H1 (cell line): Measurements from ENCODE around the gene EPHA4. TPM values are rescaled to one million over a fixed set of nuclear protein-coding genes. Genes with fewer than 3 reads are reported as not detected.

Experiments
- CTCF ChIA-PET: fragments of 300-600 bp; sonication (Branson Sonifier 250); formaldehyde crosslinking; loops from one replicate; lab custom pipeline; 2021; ENCODE audit not compliant: partially characterized antibody; lab: Charles Lee
- POLR2A ChIA-PET: fragments of 300-600 bp; sonication (Branson Sonifier 250); formaldehyde crosslinking; loops from one replicate; lab custom pipeline; 2021; ENCODE audit warnings: inconsistent platforms; ENCODE audit not compliant: partially characterized antibody; lab: Charles Lee
- DNase-seq, 2 experiments: peaks; one replicate each; pipeline versions ENCODE4 v3.0.0 to v3.0.0-alpha.2; 2010 to 2022; ENCODE audit warnings: low spot score in 2 of 2, low read depth in 1 of 2, mixed read lengths in 1 of 2
- FAIRE-seq: peaks from 2 replicates; lab custom pipeline; 2011; peaks lifted over from hg19 to GRCh38; lab: Jason Lieb, UNC
- H2AFZ ChIP-seq: 2 replicates; pipeline ENCODE4 v1.8.1; 2012; ENCODE audit warnings: low read length, inconsistent platforms
- H2AK5ac ChIP-seq: 2 replicates; pipeline ENCODE4 v1.6.1; 2013; ENCODE audit warnings: low read depth, low read length
- H2BK120ac ChIP-seq: replicated peaks from 2 replicates; pipeline ENCODE3; 2013; ENCODE audit warnings: low read depth, low read length, inconsistent platforms
- H2BK12ac ChIP-seq: 2 replicates; pipeline ENCODE4 v1.6.1; 2013; ENCODE audit warnings: low read depth, low read length
- H2BK15ac ChIP-seq: 2 replicates; pipeline ENCODE4 v1.6.1; 2013; ENCODE audit warnings: low read length
- H2BK20ac ChIP-seq: 2 replicates; pipeline ENCODE4 v1.6.1; 2013; ENCODE audit warnings: low read length
- H2BK5ac ChIP-seq: 2 replicates; pipeline ENCODE4 v1.6.1; 2013; ENCODE audit warnings: low read depth, low read length
- H3K14ac ChIP-seq: 2 replicates; pipeline ENCODE4 v1.6.1; 2013; ENCODE audit warnings: inconsistent platforms; ENCODE audit not compliant: insufficient read length
- H3K18ac ChIP-seq: 2 replicates; pipeline ENCODE4 v1.6.1; 2013; ENCODE audit warnings: low read length; ENCODE audit errors: extremely low read depth
- H3K23ac ChIP-seq: 2 replicates; pipeline ENCODE4 v1.6.1; 2013; ENCODE audit warnings: inconsistent platforms; ENCODE audit not compliant: insufficient read length
- H3K23me2 ChIP-seq: 2 replicates; pipeline ENCODE4 v1.6.1; 2013; ENCODE audit warnings: low read depth, low read length
- H3K27ac ChIP-seq: 2 replicates; pipeline ENCODE4 v1.6.1; 2011; ENCODE audit warnings: low read depth, low read length, inconsistent platforms
- H3K27me3 ChIP-seq, 4 experiments: replicated peaks in 1 of 4; 1 replicate in 1 of 4; 2 replicates in 3 of 4; pipeline versions ENCODE4 v1.6.1 to v1.8.1; 2011 to 2013; ENCODE audit warnings: low read length in 3 of 4, mild to moderate bottlenecking in 3 of 4, inconsistent platforms in 2 of 4, mixed read lengths in 2 of 4, moderate library complexity in 1 of 4; ENCODE audit not compliant: control insufficient read depth in 3 of 4, insufficient read depth in 3 of 4; ENCODE audit errors: extremely low read depth in 1 of 4
- H3K36me3 ChIP-seq, 4 experiments: 2 replicates each; pipeline versions ENCODE4 v1.6.1 to v1.8.1; 2011 to 2013; ENCODE audit warnings: mild to moderate bottlenecking in 4 of 4, low read length in 3 of 4, moderate library complexity in 2 of 4, control low read depth in 1 of 4, inconsistent platforms in 1 of 4; ENCODE audit not compliant: insufficient read depth in 4 of 4, control insufficient read depth in 2 of 4
- H3K4ac ChIP-seq: replicated peaks from 2 replicates; pipeline ENCODE3; 2013; ENCODE audit warnings: low read length, low read depth, mixed read lengths, inconsistent platforms; ENCODE audit not compliant: insufficient read length
- H3K4me1 ChIP-seq, 4 experiments: replicated peaks in 1 of 4; 1 replicate in 1 of 4; 2 replicates in 3 of 4; pipeline versions ENCODE4 v1.6.1 to v1.8.1; 2011 to 2013; ENCODE audit warnings: low read length in 3 of 4, inconsistent platforms in 2 of 4, mixed read lengths in 1 of 4; ENCODE audit not compliant: insufficient read depth in 4 of 4, control insufficient read depth in 3 of 4
- H3K4me2 ChIP-seq, 2 experiments: 2 replicates each; pipeline versions ENCODE4 v1.6.1 to v1.8.1; 2011 to 2013; ENCODE audit warnings: low read depth in 2 of 2, low read length in 2 of 2, control low read depth in 1 of 2, inconsistent platforms in 1 of 2, mild to moderate bottlenecking in 1 of 2; ENCODE audit not compliant: insufficient read depth in 1 of 2
- H3K4me3 ChIP-seq, 4 experiments: fragments of 200-600, 300-600 bp in 1 of 4; sonication (generic), shearing (Covaris generic), sonication (Bioruptor Twin) in 1 of 4; 2 replicates each; pipeline versions ENCODE4 v1.5.1 to v1.8.1; 2011 to 2016; ENCODE audit warnings: low read length in 4 of 4, low read depth in 3 of 4, control low read depth in 2 of 4, inconsistent platforms in 2 of 4, mild to moderate bottlenecking in 2 of 4, mixed read lengths in 1 of 4, moderate library complexity in 1 of 4; ENCODE audit not compliant: insufficient read depth in 2 of 4; ENCODE audit errors: extremely low read depth in 1 of 4
- H3K56ac ChIP-seq: replicated peaks from 2 replicates; pipeline ENCODE3; 2013; ENCODE audit warnings: low read depth, mild to moderate bottlenecking, mixed read lengths, low read length, inconsistent platforms; ENCODE audit not compliant: insufficient read length
- H3K79me1 ChIP-seq: 2 replicates; pipeline ENCODE4 v1.6.1; 2013; ENCODE audit warnings: low read depth, low read length, control low read depth
- H3K79me2 ChIP-seq, 2 experiments: 2 replicates each; pipeline versions ENCODE4 v1.6.1 to v1.8.1; 2012 to 2013; ENCODE audit warnings: low read length in 2 of 2, mild to moderate bottlenecking in 2 of 2, inconsistent platforms in 1 of 2; ENCODE audit not compliant: insufficient read depth in 2 of 2, control insufficient read depth in 1 of 2
- H3K9ac ChIP-seq, 4 experiments: replicated peaks in 1 of 4; 1 replicate in 1 of 4; 2 replicates in 3 of 4; pipeline versions ENCODE4 v1.6.1 to v1.8.1; 2011 to 2013; ENCODE audit warnings: low read depth in 3 of 4, low read length in 3 of 4, control low read depth in 2 of 4, mild to moderate bottlenecking in 2 of 4, moderate library complexity in 2 of 4, inconsistent platforms in 1 of 4; ENCODE audit errors: extremely low read depth in 1 of 4
- H3K9me3 ChIP-seq, 2 experiments: 2 replicates each; pipeline versions ENCODE4 v1.6.1 to v1.8.1; 2012 to 2013; ENCODE audit warnings: mild to moderate bottlenecking in 2 of 2, moderate library complexity in 2 of 2, control low read depth in 1 of 2, inconsistent platforms in 1 of 2, low read depth in 1 of 2, low read length in 1 of 2, mixed read lengths in 1 of 2; ENCODE audit not compliant: insufficient read depth in 2 of 2
- H4K20me1 ChIP-seq, 2 experiments: replicated peaks in 1 of 2; 2 replicates each; pipeline versions ENCODE3 to v1.8.1; 2011 to 2013; ENCODE audit warnings: inconsistent platforms in 2 of 2, low read length in 2 of 2, mild to moderate bottlenecking in 1 of 2; ENCODE audit not compliant: insufficient read depth in 2 of 2, control insufficient read depth in 1 of 2
- H4K5ac ChIP-seq: 2 replicates; pipeline ENCODE4 v1.6.1; 2013; ENCODE audit warnings: low read length, low read depth, mixed read lengths, inconsistent platforms; ENCODE audit not compliant: insufficient read length
- H4K8ac ChIP-seq: 2 replicates; pipeline ENCODE4 v1.8.0; 2013; ENCODE audit warnings: mild to moderate bottlenecking, moderate library complexity, low read length, inconsistent platforms; ENCODE audit not compliant: insufficient read depth; ENCODE audit errors: extremely low read depth
- H4K91ac ChIP-seq: replicated peaks from 2 replicates; pipeline ENCODE3; 2013; ENCODE audit warnings: low read length, mixed read lengths, inconsistent platforms; ENCODE audit not compliant: insufficient read length
- BRCA1 ChIP-seq: IDR thresholded peaks from 2 replicates; pipeline ENCODE4 v1.6.1; 2012; ENCODE audit warnings: low read depth, low read length, improper control_type of control experiment
- JUND ChIP-seq: IDR thresholded peaks from 2 replicates; pipeline ENCODE4 v1.6.1; 2011; ENCODE audit warnings: mild to moderate bottlenecking, improper control_type of control experiment, low read length
- WGBS, 2 experiments: shearing (Covaris generic) in 1 of 2; methylation state at CpG; one replicate each; pipeline versions ENCODE4 v1.1.6 to v1.1.7; 2013 to 2015; ENCODE audit warnings: low lambda C conversion rate in 2 of 2, mixed read lengths in 2 of 2, inconsistent platforms in 1 of 2, low coverage in 1 of 2, missing lambda C conversion rate in 1 of 2; ENCODE audit not compliant: insufficient replicate concordance in 2 of 2, insufficient coverage in 1 of 2, insufficient read length in 1 of 2; ENCODE audit errors: extremely low coverage in 1 of 2, missing lambda C conversion rate in 1 of 2; 5-methylcytosine and 5-hydroxymethylcytosine counted together
- polyA plus RNA-seq, 7 experiments: library from polyadenylated mRNA; depleted of rRNA in 3 of 7; stranded (reverse) in 5 of 7; unstranded in 2 of 7; fragments of >200 nt in 5 of 7; fragments of 200-250 nt in 2 of 7; gene quantifications; 1 replicate in 5 of 7; 2 replicates in 1 of 7; 4 replicates in 1 of 7; pipeline versions ENCODE4 v1.2.1 to v1.2.3, GENCODE V29; 2011 to 2013; ENCODE audit warnings: missing spikeins in 2 of 7, mixed read lengths in 2 of 7
- total RNA-seq: library from RNA; stranded (reverse); fragmentation: NEBNext Ultra II Directional; extraction: Animal tissue kit (Norgen Biotek cat#: 25700); gene quantifications from 2 replicates; pipeline ENCODE4 v1.2.1, GENCODE V29; 2021

EPHA4 gene
- total and polyA plus RNA-seq, 2 of the 8 experiments (the other 6 are each of a cell fraction or from before 2014, with no cell fraction given) = 4.3 to 5.7 TPM

DNA sequence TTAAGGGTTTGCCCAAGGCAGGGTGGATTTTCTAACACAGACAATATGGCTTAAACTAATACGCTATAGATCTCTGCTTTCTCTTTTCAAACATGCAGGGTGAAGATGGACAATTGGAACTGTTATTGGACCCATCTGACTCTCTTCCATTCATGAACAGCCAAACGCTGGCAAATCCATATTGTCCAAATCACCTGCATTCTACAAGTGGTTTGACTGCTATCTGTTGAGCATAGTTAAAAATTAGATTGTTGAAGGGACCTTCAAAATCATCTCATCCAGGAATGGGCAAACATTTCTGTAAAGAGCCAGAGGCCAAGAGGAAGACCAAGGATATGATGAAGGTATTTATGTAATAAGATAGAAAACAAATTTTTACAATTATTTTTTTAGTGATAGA lies 65.6 kb downstream of the EPHA4 start:
- ChIA-PET CTCF (no interaction called here), POLR2A (no interaction called here)
- Histone ChIP-seq H2AFZ (no peak overlapping the region), H2BK12ac (no peak overlapping the region), H2BK5ac (no peak overlapping the region), H3K4me1 (no peaks in the 10 kb centered on the region), H3K4me2 (no peak overlapping the region), H3K18ac (no peak overlapping the region), H2AK5ac (no peak overlapping the region), H3K79me2 (no peaks in the 10 kb centered on the region), H3K23me2 (no peaks in the 10 kb centered on the region), H3K9me3 (no peaks in the 10 kb centered on the region), H3K79me1 (no peaks in the 10 kb centered on the region), H3K36me3 (no peaks in the 10 kb centered on the region), H3K4me3 (no peak overlapping the region), H2BK20ac (no peak overlapping the region), H4K20me1 (no peaks in the 10 kb centered on the region), H3K23ac (no peak overlapping the region), H3K14ac (no peak overlapping the region), H4K8ac (no peak overlapping the region), H3K56ac (no peak overlapping the region), H3K27ac (no peak overlapping the region), H4K91ac (no peak overlapping the region), H2BK15ac (no peak overlapping the region), H3K27me3 (no peaks in the 10 kb centered on the region), H2BK120ac (no peak overlapping the region), H3K4ac (no peak overlapping the region), H3K9ac (no peak overlapping the region), H4K5ac (no peak overlapping the region)
- 88% methylated on average over 2 of the region's 2 CpGs; no CpG with 5 or more reads in 1 of the 2 experiments for WGBS, 2 experiments
- DNase-seq (no peak), FAIRE-seq (no peak)
- no peak for TF ChIP-seq BRCA1
- no peak for TF ChIP-seq JUND
